HG02763 (cell line): Measurements from ENCODE around the gene PDGFRA.

Experiments
- ATAC-seq: cut with Tn5 transposase; IDR thresholded peaks from one replicate; pipeline ENCODE4 v1.9.1; 2021; ENCODE audit warnings: mild to moderate bottlenecking, moderate library complexity; ENCODE audit not compliant: unreplicated experiment

The PDGFRA gene

DNA sequence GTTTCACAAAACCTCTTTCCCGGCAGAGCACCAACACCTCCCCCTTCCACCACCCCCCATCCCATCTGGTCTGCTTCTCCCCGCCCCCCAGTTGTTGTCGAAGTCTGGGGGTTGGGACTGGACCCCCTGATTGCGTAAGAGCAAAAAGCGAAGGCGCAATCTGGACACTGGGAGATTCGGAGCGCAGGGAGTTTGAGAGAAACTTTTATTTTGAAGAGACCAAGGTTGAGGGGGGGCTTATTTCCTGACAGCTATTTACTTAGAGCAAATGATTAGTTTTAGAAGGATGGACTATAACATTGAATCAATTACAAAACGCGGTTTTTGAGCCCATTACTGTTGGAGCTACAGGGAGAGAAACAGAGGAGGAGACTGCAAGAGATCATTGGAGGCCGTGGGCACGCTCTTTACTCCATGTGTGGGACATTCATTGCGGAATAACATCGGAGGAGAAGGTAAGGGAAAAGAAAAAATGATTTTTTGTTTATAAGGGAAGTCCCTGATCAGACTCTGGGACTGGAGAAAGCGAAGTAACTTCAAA, at the start of gene PDGFRA:
Gene PDGFRA, plus strand, starts transcription at position 333 of the 541 bp plus-strand sequence. CDS start 29,476 bp downstream, outside the sequence.
- ATAC-seq, result no peak

DNA sequence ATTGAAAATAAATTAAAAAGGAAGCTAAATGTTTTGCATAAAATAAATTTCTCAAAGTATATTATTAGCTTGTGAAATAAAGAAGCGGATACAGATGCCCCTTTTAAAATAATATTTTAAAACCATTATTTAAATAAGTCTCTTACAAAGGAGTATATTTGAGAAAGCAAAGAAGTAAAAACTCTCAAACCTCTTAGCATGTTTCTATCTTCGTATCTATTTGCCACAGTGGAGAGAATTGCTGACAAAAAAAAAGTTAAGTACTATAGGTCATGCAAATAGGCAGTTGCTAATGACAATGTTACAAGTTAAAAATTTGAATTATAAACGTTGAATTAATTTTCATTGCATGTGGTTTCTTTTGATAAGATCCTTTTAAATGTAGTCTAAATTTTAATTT, 44.5 kb upstream of the PDGFRA start:
- ATAC-seq, result no peak

DNA sequence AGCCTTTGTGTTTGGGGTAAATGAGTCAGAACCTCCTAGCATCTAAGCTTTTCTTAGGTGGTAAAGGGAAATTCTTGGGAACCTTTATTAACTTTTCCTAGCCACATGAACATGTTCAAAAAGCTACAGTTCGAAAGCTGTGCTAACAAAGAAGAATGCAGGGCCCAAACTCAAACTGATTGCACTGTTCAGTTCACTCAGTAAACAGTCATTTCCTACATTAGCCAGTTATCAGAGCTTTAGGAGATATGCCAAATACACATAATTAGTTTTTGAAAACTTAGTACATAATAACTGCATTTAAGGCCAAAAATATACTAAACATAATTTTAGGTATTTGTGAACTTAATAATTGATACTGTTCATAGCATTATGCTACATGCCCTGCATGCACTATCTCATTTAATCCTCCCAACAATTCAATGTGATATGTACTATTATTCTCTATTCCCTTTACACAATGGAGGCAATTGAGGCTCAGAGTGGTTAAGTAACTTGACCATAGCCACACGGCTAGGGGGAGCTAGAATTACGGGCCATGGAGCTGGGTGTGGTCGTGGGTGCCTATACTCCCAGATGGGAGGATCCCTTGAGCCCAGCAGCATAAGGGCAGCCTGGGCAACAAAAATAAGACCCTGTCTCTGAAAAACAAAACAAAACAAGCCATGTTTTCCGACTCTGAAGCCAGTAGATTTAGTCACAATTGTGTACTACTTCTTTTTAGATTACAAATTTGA, 43.9 kb upstream of the PDGFRA start:
- ATAC-seq, result no peak

DNA sequence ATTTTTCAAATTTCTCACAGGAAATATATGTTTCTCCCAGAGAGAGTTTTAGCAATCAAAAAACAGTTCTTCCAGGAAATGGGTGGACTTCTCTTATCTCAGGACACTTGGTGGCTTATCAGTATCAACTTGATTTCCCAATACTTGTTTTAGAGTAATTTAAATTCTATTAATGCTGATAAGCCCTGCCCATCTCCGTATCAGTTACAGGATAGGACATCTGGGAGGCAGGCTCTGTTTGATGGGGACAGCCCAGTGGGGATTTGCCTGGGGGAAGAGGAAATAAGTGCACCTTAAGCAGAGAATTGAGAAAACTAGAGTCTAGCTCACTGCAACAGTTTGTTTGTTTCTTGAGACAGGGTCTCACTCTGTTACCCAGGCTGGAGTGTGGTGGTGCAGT, 43.2 kb upstream of the PDGFRA start:
- ATAC-seq, result no peak

DNA sequence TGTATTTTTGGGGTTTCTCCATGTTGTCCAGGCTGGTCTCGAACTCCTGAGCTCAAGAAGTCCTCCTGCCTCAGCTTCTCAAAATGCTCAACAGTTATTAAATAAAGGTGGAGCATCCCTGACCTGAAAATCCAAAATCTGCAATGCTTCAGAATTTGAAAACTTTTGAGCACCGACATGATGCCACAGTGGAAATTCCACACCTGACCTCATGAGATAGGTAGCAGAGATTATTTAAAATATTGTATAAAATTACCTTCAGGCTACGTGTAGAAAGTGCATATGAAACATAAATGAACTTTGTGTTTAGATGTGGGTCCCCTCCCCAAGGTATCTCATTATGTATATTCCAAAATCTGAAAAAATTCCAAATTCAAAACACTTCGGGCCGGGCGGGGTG, 42.7 kb upstream of the PDGFRA start:
- ATAC-seq, result no peak

DNA sequence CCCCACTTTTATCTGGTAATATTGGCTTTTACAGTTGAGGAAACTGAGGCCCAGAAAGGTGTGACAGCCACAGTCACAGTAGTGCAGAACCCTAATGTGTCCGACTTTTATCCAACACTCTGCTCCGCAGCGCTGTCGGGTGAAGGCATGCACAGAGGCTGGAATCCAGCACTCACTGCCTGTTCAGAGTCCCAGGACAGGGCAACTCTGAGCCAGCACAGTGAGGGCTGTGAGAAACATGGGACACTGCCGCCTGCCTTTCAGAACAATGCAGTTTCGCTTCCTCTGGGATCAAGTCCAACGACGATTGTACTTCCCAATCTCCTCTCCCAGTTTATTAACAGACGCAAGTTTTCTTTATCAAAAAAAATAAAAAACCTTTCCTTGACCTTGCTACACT, 41.9 kb upstream of the PDGFRA start:
- no peak for ATAC-seq

DNA sequence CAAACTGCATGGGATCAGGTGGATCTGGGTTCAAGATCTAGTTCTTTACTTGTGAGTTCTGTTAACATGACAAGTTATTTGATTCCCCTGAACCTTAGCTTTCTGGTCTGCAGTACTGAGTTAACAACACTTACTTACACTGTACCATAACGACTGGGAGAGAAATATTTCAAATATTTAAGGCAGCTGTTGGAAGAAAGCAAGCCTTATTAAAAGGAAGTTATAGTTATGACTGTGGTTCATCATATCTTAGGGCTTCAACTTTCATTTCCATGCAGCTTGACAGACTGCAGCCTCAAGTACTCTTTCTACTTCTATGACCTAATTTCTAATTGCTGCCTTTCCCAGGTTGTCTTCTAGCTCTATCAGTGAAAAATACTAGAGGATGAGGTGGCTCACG, 40.0 kb upstream of the PDGFRA start:
- ATAC-seq, result no peak

DNA sequence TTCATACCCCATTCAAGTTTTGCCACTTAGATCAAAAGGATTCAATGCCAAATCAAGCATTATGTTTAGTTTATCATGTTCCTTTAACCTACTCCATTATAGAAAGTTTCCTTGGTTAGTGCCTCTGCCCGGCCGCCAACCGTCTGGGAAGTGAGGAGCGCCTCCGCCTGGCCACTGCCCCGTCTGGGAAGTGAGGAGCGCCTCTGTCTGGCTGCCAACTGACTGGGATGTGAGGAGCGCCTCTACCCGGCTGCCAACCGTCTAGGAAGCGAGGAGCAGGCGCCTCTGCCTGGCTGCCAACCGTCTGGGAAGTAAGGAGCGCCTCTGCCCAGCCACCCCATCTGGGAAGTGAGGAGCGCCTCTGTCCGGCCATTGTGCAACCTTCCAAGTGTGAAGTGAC, 36.3 kb upstream of the PDGFRA start:
- ATAC-seq, result no peak

DNA sequence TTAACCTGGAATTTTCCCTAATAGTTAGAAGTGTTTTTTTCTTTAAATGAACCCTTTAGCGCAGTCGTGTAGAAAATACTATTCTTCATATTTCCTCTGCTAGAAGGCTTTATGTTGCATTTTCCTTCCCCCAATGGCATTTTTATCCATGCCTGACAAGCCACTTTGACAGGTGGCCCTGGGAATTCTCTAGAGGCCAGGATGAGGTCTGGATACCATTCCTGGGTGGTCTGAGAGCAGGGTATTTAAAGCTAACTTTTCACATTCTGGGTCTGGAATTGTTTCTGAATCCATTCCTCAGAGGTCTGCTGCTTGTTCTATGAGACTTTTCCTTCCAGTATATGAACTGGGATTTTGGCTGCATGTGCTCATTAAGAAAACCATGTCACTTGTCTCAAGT, 31.2 kb upstream of the PDGFRA start:
- no peak for ATAC-seq

DNA sequence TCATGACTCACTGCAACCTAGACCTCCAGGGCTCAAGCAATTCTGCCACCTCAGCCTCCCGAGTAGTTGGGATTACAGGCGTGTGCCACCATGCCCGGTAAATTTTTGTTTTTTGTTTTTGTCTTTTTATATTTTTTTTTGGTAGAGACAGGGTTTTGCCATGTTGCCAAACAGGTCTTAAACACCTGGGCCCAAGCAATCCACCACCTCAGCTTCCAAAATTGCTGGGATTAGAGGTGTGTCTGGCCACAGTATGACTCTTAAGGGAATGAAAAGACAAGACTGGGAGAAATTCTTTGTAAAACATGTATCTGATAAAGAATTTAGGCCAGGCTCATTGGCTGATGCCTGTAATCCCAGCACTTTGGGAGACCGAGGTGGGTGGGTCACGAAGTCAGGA, 29.2 kb upstream of the PDGFRA start:
- no peak for ATAC-seq

DNA sequence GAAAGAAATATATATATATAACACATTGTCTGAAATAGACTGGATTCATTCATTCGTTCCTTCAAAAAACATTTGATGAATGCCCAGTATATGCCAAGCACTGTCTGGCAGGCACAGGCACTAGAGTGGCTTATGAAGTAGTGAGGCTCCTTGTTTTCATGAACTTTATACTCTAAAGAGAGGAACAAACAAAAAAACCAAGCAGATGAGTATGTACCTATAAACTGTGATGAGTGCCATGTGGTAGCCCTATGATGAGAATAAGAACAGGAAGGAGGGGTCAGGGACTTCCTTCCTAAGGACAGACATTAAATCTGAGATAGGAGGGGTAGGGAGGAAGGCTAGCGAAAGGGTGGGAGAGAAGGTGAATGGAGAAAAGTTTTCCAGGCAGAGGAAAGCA, 19.5 kb upstream of the PDGFRA start:
- no peak for ATAC-seq

DNA sequence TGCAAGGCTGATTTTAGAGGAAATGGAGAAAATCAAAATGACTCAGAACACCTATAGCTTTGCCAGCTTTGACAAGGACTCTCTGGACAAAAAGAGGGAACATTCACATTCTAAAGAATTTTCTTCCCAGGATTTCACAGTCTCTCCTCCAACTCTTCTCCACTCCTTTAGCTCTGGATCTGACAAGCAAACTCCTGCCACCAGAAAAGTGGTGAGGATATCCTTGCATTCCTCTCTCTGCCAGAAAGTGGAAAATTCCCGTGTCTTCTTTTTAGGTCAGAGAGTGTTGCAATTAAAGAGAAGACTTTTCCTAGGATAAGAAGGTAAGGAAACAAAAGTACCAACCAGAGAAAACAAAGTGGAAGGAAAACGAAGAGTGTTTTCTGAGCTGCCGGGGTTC, 16.1 kb upstream of the PDGFRA start:
- ATAC-seq, result no peak

DNA sequence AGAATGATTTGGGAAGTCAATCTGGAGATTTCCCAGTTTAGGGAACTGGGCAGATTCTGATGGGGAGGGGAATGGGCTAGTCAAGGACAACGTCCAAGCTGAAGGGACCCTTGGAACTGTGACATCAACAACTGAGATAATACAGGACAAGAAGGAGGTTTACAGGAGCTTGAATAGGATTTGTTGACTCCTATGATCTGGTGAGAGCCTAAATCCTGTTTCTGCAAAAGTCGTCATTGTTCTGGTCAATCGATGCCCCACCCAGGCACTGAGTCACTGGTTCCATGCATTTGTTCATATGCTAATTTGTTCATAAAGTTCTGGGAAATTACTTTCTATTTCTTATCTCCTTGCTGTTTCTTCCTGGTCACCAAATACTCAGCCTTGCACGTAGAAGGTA, 15.3 kb upstream of the PDGFRA start:
- ATAC-seq, result no peak

DNA sequence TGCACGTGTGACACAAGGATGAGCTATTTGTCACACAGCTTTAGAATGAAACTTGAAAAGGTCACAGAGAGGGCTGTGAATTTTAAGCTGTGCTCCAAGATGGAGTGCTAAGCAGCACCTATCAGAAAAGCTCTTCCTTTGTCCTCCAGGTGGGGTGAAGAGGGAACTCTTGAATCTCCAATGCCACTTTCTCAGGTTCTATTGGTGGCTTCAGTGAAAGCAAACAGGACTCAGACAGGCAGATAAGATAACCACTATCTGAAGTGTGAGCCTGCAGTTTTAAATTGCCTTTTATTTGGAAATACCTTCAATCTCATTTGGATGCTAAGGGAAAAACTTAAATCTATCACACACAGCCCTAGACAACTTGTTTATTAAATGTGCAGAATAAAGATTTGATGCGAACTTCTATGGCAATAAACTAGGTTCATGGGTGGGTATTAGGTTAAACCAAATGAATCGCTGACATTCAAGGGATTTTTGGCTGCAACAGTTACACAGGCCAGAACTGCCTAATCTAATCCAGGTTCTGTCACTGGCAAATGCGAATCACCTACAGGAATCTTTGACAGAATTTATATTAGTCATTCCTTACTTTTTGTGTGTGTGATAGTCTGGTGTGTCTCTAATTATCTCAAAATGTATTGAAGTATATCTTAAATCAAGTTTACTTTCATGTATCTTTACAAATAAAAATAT, 13.6 kb upstream of the PDGFRA start:
- ATAC-seq, result no peak

DNA sequence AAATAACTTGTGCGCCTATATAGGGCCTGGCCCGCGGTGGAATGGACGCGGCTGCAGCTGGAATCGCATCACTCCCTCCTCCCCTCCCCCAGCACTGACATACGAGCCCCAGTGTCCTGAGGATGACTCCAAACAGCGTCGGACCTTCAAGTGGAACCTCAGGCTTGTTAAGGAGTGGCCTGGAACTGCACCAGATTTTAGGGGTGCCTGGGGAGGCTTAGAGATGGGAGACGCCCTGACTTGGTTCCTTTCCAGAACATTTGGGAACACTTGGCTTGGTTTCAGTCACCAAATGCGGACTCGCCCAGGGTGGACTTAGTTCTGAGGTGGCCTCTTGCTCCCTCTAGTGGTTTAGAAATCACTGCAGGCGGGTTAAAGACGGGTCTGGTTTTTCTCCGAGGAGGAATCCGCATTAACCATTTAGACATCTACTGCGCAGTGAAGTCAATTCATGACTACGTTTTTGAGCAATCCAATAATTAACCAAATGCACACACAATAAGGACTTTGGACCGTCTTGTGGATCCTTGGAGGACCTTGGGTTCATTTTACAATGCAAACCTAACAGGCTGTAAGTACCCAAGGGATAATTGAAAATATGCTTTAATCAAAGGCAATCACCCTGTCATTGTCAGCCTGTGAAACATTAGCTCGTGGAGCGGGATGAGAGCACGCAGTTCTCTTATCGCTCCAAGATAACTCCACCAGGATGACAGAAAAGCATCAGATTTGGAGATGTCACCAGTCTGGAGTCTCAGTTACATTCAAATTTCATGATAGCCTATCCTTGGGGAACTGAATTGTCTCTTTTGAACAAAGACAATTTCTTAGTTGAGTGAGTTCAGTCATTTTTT, 11.2 kb upstream of the PDGFRA start:
- no peak for ATAC-seq

DNA sequence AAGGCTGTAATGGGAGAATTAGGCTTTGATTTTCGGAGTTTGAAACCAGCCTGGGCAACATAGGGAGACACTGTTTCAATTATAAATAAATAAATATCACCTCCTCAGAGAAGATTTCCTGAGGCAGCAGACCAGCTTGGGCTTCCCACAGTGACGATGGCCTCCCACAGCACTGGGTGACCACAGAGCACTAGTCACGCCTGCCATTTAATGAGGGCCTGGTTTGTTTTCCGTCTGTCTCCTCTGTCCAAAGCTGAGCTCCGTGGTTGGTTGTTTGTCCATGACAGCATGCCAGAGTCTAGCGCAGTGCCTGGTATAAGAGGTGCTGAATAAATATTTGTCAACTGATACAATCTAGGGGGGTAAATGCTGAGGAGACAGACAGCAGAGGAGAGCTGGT, 10.4 kb upstream of the PDGFRA start:
- no peak for ATAC-seq

DNA sequence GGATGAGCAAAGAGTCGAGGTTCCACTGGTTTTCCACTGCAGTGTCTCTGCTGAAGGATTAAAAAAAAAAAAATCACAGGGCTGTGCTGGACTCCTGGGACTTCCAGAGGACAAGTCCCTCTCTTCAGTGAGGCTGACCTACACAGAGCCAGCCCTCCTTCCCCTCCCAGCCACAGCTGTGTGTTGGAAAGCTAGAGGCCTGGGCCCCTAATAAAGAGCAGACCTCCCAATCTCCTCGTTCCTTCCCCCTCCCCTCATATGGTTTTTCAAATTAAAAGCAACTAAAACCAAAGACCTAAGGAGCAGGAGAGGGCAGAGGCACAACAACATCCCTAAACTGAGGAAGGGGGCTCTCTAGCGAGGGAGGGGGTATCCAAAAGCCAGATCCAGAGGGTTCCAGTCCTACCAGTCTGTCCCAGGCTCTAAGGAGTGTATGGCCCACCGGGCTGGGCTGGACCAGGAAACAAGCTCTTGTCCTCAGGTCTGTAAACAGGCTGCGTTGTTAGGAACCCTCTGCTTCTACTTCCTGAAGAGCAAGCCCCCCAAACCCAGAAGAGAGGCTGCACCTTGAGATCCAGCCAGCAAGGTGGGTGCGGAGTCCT, 4.0 kb upstream of the PDGFRA start:
- ATAC-seq, result no peak

DNA sequence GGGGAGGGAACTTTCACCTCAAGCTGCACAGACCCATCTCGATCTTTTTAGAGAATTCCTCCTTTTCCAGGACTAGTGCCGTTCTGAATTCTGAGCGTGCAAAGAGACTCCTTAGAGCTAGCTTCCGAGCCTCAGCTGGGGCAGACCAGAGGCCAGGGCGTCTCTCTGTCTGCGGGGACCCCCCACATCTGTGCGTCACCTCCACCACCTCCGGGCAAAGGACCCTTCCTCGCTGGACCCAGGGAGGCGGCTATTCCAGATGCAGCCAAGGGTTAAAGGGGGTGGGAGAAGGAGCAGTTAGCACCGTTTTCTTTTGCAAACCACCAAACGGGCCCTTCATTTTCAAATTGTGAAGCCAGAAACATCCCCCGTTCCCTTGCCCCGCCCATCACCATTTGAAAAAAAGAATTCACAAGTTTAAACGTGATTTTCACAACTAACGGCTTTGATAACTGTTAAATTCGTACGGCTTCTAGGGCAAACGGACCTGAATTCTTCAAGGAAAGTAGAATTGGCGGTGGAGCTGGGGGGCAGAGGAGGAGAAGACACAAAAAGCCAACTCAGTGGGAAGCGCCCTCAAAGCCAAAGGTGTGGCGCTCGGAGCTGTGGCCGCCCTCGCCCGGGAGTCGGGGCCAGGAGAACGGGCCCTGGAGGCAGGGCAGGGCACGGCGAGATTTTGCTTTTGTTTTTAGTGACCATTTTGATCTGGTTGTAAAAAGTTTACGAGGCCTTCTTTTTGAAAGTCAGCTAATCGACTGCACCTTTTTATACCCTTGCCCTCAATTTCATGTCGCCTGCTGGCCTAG, 3.3 kb upstream of the PDGFRA start:
- ATAC-seq, result no peak

DNA sequence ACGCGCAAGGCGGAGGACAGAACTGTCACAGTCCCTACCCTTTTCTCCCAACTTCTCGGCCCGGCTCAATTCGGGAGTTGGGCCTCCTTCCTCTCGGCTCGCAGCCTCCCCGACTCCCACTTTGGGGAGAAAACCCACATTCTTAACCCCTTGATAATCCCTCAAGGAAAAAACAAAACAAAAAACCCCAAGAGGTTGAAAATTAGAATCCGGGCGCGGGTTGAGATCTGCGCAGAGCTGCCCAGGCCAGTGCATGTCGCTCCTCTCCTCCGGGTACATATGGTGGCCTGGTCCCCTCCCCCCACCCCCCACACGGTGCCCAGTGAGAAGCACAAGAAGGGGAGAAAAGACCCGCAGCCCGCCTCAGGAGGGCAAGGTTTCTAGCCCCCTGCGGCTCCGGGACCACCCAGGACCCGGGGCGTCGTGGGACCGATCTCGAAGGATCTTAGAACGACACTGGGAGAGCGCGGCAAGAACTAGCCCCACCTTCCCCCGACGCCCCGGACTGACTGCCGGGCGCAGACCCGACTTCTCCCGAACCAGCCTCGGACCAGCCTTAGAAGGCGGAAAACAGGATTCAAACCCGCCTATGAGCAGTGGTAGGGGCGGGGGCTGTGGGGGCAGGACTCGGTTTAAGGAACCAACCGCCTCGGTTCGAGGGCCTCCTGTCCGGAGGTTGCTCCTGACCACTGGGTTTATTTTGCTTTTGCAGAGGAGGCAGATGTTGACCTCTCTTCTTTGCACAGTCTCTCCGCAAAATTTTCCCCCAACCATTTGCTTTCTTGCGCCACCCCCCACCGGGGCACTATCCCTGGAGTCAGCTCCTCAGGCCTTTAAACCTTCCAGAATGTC, 2.5 kb upstream of the PDGFRA start:
- ATAC-seq, result no peak
